Right lobe of liver (tissue), 5 donors: ENCODE data around the gene ACOT13. TPM values are rescaled to one million over a fixed set of nuclear protein-coding genes. Genes with fewer than 3 reads are reported as not detected.

Experiments
- total RNA-seq, 6 experiments: library from RNA; depleted of rRNA in 2 of 6; stranded (reverse); fragments of >200 nt in 2 of 6; fragmentation: NEBNext Ultra II Directional in 3 of 6; extraction: Animal tissue kit (Norgen Biotek cat#: 25700) in 3 of 6; gene quantifications; one replicate each; pipeline versions ENCODE4 v1.1.0 to v1.2.4, GENCODE V29; 2016 to 2023
- donor health status: DM: no; HTN: no; CAD: no.
- donor health status: DM: no; HTN: no; CAD: no.
- donor health status: DM: no; HTN: yes; CAD: no.
- donor health status: DM: no; HTN: yes; CAD: no.

Gene ACOT13
- total RNA-seq, 6 experiments from 2014 or later, result 14.0 to 53.6 (median 43.4) TPM

Other genes with a start within 250 kb of the ACOT13 start
- 10 to 100 TPM; 19.9 to 53.0 (median 38.9) TPM for gene GPLD1, start 177.5 kb upstream of the ACOT13 start, total RNA-seq
- 10 to 100 TPM; 24.2 to 71.0 (median 47.2) TPM for gene ALDH5A1, start 172.1 kb upstream of the ACOT13 start, total RNA-seq
- under 1 TPM in 1 of 6 experiments, not detected in 5; 0.02 TPM for gene KIAA0319, start 20.9 kb upstream of the ACOT13 start, total RNA-seq
- gene TDP2, start 178 bp upstream of the ACOT13 start, total RNA-seq, result 10 to 100 TPM; 20.4 to 33.2 (median 24.0) TPM
- gene C6orf62, start 52.1 kb downstream of the ACOT13 start, total RNA-seq, result 10 to 100 TPM; 31.1 to 58.3 (median 48.7) TPM
- gene GMNN, start 107.9 kb downstream of the ACOT13 start, total RNA-seq, result 10 to 100 TPM in 2 of 6 experiments, 1 to 10 TPM in 4; 7.7 to 19.0 (median 8.3) TPM
- not detected for gene ARMH2, start 131.8 kb downstream of the ACOT13 start, total RNA-seq